Omental fat pad (tissue), 4 donors: ENCODE measurements around the gene INCENP. TPM values are rescaled to one million over a fixed set of nuclear protein-coding genes. Genes with fewer than 3 reads are reported as not detected.

Experiments
- ATAC-seq: fragments of 150-250 bp; one replicate; pipeline ENCODE4 v1.9.1; 2016; ENCODE audit warnings: mild to moderate bottlenecking, moderate library complexity; ENCODE audit not compliant: low FRiP score
- DNase-seq: peaks from one replicate; pipeline ENCODE4 v3.0.0-alpha.2; 2019; ENCODE audit warnings: low spot score
- CTCF ChIP-seq, 3 donors: fragments of 450-650 bp; IDR thresholded peaks; one replicate each; pipeline ENCODE4 v1.5.1; 2016 to 2017; ENCODE audit warnings: antibody characterized with exemption in 3 of 3, mild to moderate bottlenecking in 3 of 3, moderate library complexity in 2 of 3
- total RNA-seq, 4 donors: library from RNA; depleted of rRNA; stranded (reverse); fragments of >200 nt; gene quantifications; one replicate each; pipeline ENCODE4 v1.1.0, GENCODE V29; 2016

Gene INCENP
- total RNA-seq, 4 donors from 2014 or later = 8.0 to 19.1 (median 12.9) TPM

GRCh38 chr11:62137276-62137861 is 13.6 kb downstream of the INCENP start:
- no peak for ATAC-seq
- no peak for DNase-seq
- TF ChIP-seq CTCF (IDR thresholded peaks at IDR 0.05) = no peak

- ATAC-seq = no peak
- TF ChIP-seq CTCF (IDR thresholded peaks at IDR 0.05) = no peak
- no peak for DNase-seq
Observed at GRCh38 chr11:62137881-62138629, 14.2 kb downstream of the INCENP start.

- no peak for DNase-seq
Observed at GRCh38 chr11:62138630-62139425, 15.0 kb downstream of the INCENP start.

GRCh38 chr11:62139526-62140303 is 15.9 kb downstream of the INCENP start:
- no peak for TF ChIP-seq CTCF (IDR thresholded peaks at IDR 0.05)
- DNase-seq (no peak), ATAC-seq (no peak)

More at GRCh38 chr11:62138630-62139425, 15.0 kb downstream of the INCENP start:
- no peak for ATAC-seq
- TF ChIP-seq CTCF (IDR thresholded peaks at IDR 0.05) = no peak

- no peak for TF ChIP-seq CTCF (IDR thresholded peaks at IDR 0.05)
- ATAC-seq = no peak
- DNase-seq = no peak
Observed at GRCh38 chr11:62140304-62141110, 16.7 kb downstream of the INCENP start.
